GM18502 (cell line): ENCODE results near the gene MON1A.

Experiments
- ATAC-seq: cut with Tn5 transposase; IDR thresholded peaks from one replicate; pipeline ENCODE4 v1.9.1; 2021; ENCODE audit warnings: mild to moderate bottlenecking; ENCODE audit not compliant: unreplicated experiment, poor library complexity

The MON1A gene

DNA sequence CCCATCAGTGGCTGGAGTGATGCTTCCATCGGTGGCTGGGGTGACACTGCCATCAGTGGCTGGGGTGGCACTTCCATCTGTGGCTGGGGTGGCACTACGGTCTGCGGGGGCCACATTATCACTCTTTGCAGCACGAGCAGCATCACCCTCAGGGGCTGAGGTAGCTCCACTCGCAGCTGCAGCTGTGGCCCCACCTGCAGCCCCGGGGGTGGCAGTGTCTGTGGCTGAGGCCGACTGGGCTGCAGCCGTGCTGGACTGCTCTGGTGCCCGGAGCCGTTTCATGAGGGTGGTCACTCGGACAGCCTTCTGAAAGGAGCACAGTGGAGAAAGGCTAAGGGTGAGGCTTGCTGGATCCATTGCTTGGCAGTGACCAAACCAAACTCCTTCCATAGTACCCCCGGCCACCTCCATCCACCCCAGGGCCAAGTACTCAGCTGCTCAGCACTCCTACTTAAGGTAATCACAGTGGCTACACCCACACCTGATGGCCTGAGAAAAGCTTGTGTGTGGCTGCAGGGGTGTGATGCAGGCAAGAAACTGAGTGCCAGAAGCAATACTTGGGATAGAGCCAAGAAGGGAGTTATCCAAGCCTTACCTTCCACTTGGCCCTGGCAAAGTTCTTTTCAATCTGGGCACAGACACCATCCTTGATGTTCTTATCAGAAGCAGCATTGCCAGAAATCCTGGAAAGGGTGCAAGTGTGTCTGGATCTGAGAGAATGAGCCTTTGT, 69.9 kb downstream of the MON1A start:
- ATAC-seq, result no peak
